A673 (cell line): ENCODE results near the gene BABAM2. TPM values are rescaled to one million over a fixed set of nuclear protein-coding genes. Genes with fewer than 3 reads are reported as not detected.
A peak's percentile ranks its signal among the peaks of the same experiment; 100 is the strongest.

ENCODE experiments used
- BruUV-seq: library from RNA; stranded (reverse); fragments of 400-500 nt; replicated peaks from 2 replicates; lab custom pipeline; 2021; lab: Mats Ljungman, UMichigan
- CTCF ChIA-PET: fragments of 300-600 bp; sonication (Branson Sonifier 250); formaldehyde crosslinking; loops from one replicate; lab custom pipeline; 2022; ENCODE audit warnings: antibody characterized with exemption; lab: Charles Lee
- POLR2A ChIA-PET: fragments of 300-600 bp; sonication (Branson Sonifier 250); formaldehyde crosslinking; loops from one replicate; lab custom pipeline; 2022; ENCODE audit warnings: antibody characterized with exemption; ENCODE audit not compliant: low non-redundant PET; lab: Charles Lee
- DNase-seq: peaks from one replicate; pipeline ENCODE4 v3.0.0-alpha.2; 2015; ENCODE audit warnings: low spot score
- H3K27ac ChIP-seq: fragments of 200-600 bp; sonication (generic); 2 replicates; pipeline ENCODE4 v1.5.1; 2016; ENCODE audit warnings: mixed run types, low read depth, mild to moderate bottlenecking, mixed read lengths, antibody characterized with exemption, low read length; ENCODE audit not compliant: poor library complexity, severe bottlenecking
- H3K27me3 ChIP-seq: fragments of 200-600 bp; sonication (generic); replicated peaks from 2 replicates; pipeline ENCODE4 v1.6.1; 2017; ENCODE audit warnings: mixed run types, low read depth, mild to moderate bottlenecking, mixed read lengths, antibody characterized with exemption, low read length; ENCODE audit not compliant: insufficient read depth, poor library complexity
- H3K36me3 ChIP-seq: fragments of 200-600 bp; sonication (generic); 2 replicates; pipeline ENCODE4 v1.6.1; 2016; ENCODE audit warnings: mixed run types, mild to moderate bottlenecking, mixed read lengths, antibody characterized with exemption, low read length; ENCODE audit not compliant: insufficient read depth, poor library complexity, severe bottlenecking
- H3K4me1 ChIP-seq: fragments of 200-600 bp; sonication (generic); 2 replicates; pipeline ENCODE4 v1.6.1; 2017; ENCODE audit warnings: mixed run types, mild to moderate bottlenecking, mixed read lengths, antibody characterized with exemption, low read length; ENCODE audit not compliant: insufficient read depth, poor library complexity, severe bottlenecking
- H3K4me3 ChIP-seq: fragments of 200-600 bp; sonication (generic); 2 replicates; pipeline ENCODE4 v1.5.1; 2016; ENCODE audit warnings: low read depth, mixed run types, mild to moderate bottlenecking, mixed read lengths, low read length; ENCODE audit not compliant: poor library complexity, severe bottlenecking
- H3K9me3 ChIP-seq: fragments of 200-600 bp; sonication (generic); 2 replicates; pipeline ENCODE4 v1.6.1; 2016; ENCODE audit warnings: mixed run types, low read depth, mild to moderate bottlenecking, mixed read lengths, antibody characterized with exemption, low read length; ENCODE audit not compliant: poor library complexity, severe bottlenecking
- EZH2 ChIP-seq: fragments of 200-600 bp; sonication (generic); IDR thresholded peaks from 2 replicates; pipeline ENCODE4 v1.6.1; 2017; ENCODE audit warnings: borderline replicate concordance, low read depth, mild to moderate bottlenecking, mixed read lengths, antibody characterized with exemption, low read length; ENCODE audit not compliant: poor library complexity, severe bottlenecking
- intact Hi-C: fragments of 100-400 bp; cut with micrococcal nuclease; formaldehyde crosslinking; loops from one replicate; pipeline ENCODE4 v1.10.0; 2022; ENCODE audit not compliant: unreplicated experiment
- total RNA-seq: library from RNA; stranded (reverse); gene quantifications from 2 replicates; pipeline ENCODE4 v1.2.3, GENCODE V29; 2021
- TF ChIP-seq, protein P1 (sequence below): fragments of 300-800, 200-600 bp; sonication (generic); conservative IDR thresholded peaks from 2 replicates; pipeline ENCODE4 v1.5.1; 2017; ENCODE audit warnings: low read depth, mild to moderate bottlenecking, antibody characterized with exemption, low read length, moderate library complexity, mixed read lengths

The BABAM2 gene
- total RNA-seq, 1 experiment from 2014 or later, result 21.8 TPM

DNA sequence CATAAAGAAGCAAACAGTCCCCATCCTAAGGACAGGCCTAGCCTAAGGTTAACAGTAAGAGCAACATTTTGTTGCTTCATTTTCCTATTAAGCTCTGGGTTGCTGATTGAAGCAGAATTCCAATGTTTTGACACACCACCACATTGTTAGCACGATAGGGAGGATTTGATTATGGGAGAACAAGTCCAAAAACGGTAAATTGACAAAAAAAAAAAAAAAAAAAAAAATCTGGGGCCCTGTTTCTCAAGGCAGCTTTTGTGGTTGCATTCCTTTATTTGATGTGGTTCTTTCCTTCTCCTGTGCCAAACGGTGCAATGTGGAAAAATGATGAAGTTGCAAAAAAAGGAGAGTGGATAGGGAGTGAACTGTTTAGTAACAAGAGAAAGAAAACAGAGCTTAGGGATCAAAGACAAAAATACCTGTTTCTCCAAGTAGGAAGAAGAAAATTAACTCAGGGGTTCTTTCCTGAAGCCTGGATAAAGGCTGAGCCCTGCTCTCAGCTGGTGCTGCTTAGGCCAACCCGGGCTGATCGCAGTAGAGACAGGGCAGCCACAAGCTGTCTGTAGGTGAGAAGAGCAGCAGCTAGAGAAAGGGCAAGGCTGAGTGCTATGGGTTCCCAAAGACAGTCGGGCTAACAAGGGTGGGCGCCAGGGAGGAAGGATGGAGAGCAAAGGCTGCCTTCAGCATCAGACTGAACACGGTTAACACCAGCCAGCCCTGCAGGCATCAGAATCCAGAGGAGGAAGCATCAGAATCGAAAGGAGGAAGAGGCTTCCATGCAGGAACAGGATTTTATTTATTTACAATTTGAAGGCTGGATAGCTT, 334.3 kb downstream of the BABAM2 start:
- CTCF ChIA-PET, result no interaction called here
- BruUV-seq, result no TSS peak
- H3K4me3 ChIP-seq, result no peak overlapping the region
- TF ChIP-seq EZH2, result no peak
- TF ChIP-seq, protein P1, sequence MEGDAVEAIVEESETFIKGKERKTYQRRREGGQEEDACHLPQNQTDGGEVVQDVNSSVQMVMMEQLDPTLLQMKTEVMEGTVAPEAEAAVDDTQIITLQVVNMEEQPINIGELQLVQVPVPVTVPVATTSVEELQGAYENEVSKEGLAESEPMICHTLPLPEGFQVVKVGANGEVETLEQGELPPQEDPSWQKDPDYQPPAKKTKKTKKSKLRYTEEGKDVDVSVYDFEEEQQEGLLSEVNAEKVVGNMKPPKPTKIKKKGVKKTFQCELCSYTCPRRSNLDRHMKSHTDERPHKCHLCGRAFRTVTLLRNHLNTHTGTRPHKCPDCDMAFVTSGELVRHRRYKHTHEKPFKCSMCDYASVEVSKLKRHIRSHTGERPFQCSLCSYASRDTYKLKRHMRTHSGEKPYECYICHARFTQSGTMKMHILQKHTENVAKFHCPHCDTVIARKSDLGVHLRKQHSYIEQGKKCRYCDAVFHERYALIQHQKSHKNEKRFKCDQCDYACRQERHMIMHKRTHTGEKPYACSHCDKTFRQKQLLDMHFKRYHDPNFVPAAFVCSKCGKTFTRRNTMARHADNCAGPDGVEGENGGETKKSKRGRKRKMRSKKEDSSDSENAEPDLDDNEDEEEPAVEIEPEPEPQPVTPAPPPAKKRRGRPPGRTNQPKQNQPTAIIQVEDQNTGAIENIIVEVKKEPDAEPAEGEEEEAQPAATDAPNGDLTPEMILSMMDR, result no peak
- H3K36me3 ChIP-seq, result no peaks in the 10 kb centered on the region
- no peaks in the 10 kb centered on the region for H3K27me3 ChIP-seq
- intact Hi-C loops, result no loop called here
- peak; percentile 8 for DNase-seq
- H3K4me1 ChIP-seq, result no peaks in the 10 kb centered on the region
- no peak overlapping the region for H3K27ac ChIP-seq
- POLR2A ChIA-PET, result interaction anchor here (0.5 kb wide), 1 partner anchor 1628 kb away, joined by 3 read pairs; no protein-coding TSS in a partner anchor
- no peaks in the 10 kb centered on the region for H3K9me3 ChIP-seq

GRCh38 chr2:28225473-28226080, 335.0 kb downstream of the BABAM2 start:
- Histone ChIP-seq H3K27me3 (no peaks in the 10 kb centered on the region), H3K9me3 (no peaks in the 10 kb centered on the region), H3K36me3 (no peaks in the 10 kb centered on the region), H3K4me3 (no peak overlapping the region), H3K27ac (no peak overlapping the region), H3K4me1 (no peaks in the 10 kb centered on the region)
- TF ChIP-seq, protein P1, result no peak
- TF ChIP-seq EZH2, result no peak
- CTCF ChIA-PET, result interaction anchor here (0.5 kb wide), 1 partner anchor 15 kb away, joined by 4 read pairs; no protein-coding TSS in a partner anchor
- POLR2A ChIA-PET, result no interaction called here
- BruUV-seq, result no TSS peak
- intact Hi-C loops, result no loop called here
- no peak for DNase-seq

- TF ChIP-seq EZH2, result no peak
- H3K4me3 ChIP-seq, result no peak overlapping the region
- no peak for DNase-seq
- no peaks in the 10 kb centered on the region for H3K36me3 ChIP-seq
- BruUV-seq, result no TSS peak
- intact Hi-C loops, result no loop called here
- H3K4me1 ChIP-seq, result no peaks in the 10 kb centered on the region
- CTCF ChIA-PET, result no interaction called here
- no peak overlapping the region for H3K27ac ChIP-seq
- POLR2A ChIA-PET, result no interaction called here
- no peaks in the 10 kb centered on the region for H3K27me3 ChIP-seq
- no peaks in the 10 kb centered on the region for H3K9me3 ChIP-seq
These were observed 336.0 kb downstream of the BABAM2 start for GRCh38 chr2:28226558-28226957.
